GM18870 (cell line): ENCODE measurements around the gene KCNJ5.
A peak's percentile ranks its signal among the peaks of the same experiment; 100 is the strongest.

ENCODE experiments used
- ATAC-seq: cut with Tn5 transposase; IDR thresholded peaks from one replicate; pipeline ENCODE4 v1.9.1; 2021; ENCODE audit warnings: moderate library complexity; ENCODE audit not compliant: unreplicated experiment

Gene KCNJ5

DNA sequence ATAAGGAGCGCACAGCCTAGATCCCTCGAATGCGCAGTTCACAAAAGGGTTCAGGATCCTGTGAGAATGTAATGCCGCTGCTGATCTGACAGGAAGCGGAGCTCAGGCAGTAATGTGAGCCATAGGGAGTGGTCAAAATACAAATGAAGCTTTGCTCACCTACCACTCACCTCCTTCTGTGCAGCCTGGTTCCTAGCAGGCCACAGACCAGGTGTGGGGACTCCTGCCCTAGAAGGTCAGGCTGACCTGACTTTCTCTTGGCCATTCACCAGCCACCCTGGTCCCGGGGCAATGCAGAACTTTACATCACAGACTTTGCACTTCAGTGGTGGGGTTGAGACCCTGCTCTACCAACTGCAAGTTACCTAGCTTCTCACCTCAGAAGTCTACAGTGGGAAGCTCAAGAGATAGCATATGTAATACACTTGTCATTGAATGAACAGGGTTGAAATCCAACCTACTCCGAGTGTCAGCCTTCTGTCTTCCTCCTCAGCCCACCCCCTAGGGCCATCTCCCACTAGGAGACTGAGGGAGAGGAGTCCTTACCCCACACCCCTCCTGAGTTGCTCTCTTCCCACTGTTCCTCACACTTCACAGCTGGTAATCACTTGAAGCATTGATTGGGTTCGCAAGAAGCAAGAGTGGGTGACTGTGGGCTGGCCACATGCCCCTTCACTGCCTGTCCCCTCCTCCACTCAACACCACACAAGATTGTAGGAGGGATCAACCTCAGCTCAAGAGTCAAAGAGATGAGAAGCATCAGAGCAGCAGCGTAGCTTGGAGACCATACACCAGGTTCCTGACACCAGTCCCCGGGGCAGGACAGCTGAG, 22.1 kb upstream of the KCNJ5 start:
- ATAC-seq = no peak

DNA sequence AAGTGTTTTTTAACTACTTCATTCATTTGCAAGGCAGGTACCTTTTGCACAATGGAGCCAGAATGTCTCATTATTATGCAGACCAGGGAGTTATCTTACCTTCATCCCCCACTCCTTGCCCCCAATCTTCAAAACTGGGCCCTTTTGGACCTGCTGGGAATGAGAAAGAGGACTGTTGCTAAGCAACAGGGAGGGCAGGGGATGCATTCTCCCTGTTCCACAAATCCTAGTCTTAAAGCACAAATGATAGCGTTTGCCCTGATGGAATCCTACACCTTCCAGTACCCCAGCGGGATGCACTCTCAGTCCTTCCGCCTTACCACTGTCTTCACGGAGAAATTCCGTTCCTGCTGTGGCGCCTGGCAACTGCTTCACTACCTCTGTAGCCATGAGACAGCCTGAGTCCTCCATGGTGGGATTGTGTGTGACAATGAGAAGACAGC, 20.0 kb upstream of the KCNJ5 start:
- no peak for ATAC-seq

- ATAC-seq = no peak
Observed at GRCh38 chr11:128872094-128872493, 19.1 kb upstream of the KCNJ5 start.

GRCh38 chr11:128872594-128872993, 18.6 kb upstream of the KCNJ5 start:
- no peak for ATAC-seq

GRCh38 chr11:128874427-128874826, 16.7 kb upstream of the KCNJ5 start:
- no peak for ATAC-seq

GRCh38 chr11:128876133-128876650, 15.0 kb upstream of the KCNJ5 start:
- ATAC-seq = no peak

DNA sequence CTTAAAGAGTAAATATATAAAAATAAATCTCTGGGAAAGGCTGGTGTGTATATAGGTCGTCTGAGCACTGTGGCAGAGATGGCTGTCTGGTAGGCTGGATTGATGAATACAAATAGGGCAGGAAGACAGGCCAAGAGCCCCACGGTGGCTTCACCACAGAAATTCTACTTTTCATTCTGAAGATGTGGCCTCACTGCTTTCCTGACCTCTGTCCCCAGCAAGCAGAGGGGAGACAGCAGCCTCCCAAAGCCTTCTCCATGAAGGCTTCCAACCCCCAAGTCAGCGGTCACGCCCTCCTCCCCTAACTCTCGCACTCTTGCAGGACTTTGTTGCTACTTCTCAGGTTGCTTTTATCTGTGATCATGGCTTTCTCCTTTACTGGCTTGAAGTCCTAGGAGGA, 13.4 kb upstream of the KCNJ5 start:
- no peak for ATAC-seq

DNA sequence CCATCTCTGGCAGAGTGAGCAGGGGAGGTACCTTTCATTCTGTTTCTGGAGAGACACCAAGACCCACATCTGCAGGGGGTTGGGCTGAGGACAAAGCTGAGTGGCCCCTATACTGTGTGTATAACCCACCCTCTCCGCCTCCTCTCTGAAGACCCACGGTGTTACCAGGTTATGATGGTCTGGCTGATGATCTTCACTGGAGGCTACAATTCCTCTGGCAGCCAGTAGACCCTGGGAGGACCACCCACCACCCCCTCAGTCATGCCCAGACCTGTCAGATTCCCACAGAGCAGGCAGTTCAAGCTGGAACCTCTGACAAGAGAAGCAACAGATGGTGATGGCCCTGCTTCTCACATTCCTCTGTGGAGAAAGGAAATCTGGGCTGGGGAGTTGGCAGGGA, 12.7 kb upstream of the KCNJ5 start:
- ATAC-seq = no peak

- no peak for ATAC-seq
Observed at GRCh38 chr11:128879817-128880216, 11.3 kb upstream of the KCNJ5 start.

GRCh38 chr11:128881221-128881620, 9.9 kb upstream of the KCNJ5 start:
- no peak for ATAC-seq

GRCh38 chr11:128882451-128882850, 8.7 kb upstream of the KCNJ5 start:
- no peak for ATAC-seq

- no peak for ATAC-seq
Observed at GRCh38 chr11:128884054-128884453, 7.1 kb upstream of the KCNJ5 start.

GRCh38 chr11:128884703-128885338, 6.3 kb upstream of the KCNJ5 start:
- ATAC-seq = peak; percentile 88

DNA sequence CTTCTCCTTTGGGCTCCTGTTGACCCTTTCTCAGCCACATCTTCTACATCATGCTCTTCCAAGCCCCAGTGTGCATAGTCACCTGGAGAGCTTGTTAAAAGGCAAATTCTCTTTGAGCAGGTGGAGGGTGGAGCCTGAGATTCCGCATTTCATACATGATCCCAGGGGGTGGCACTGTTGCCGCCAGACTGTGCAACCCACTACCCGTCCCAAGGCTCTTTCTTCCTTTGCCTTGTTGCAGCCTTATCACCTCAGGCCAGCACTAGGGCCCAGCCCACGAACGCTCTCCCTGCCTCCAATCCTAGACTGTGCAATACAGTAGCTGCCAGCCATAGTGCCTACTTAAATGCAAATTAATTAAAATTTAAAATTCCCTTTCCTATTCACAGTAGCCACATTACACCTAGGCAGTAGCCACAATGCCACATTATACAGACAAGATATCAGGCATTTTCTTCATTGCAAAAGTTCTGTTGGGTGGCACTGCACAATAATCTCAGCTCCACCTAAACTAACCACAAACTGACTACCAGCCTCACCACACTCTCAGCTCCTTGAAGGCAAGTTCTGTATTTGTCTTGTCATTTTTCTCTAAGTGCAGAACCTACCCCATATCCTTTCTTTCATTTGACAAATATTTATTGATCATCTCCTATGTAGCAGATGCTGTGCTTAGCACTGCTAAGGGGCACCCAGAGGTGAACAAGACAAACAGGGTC, 4.6 kb upstream of the KCNJ5 start:
- no peak for ATAC-seq

DNA sequence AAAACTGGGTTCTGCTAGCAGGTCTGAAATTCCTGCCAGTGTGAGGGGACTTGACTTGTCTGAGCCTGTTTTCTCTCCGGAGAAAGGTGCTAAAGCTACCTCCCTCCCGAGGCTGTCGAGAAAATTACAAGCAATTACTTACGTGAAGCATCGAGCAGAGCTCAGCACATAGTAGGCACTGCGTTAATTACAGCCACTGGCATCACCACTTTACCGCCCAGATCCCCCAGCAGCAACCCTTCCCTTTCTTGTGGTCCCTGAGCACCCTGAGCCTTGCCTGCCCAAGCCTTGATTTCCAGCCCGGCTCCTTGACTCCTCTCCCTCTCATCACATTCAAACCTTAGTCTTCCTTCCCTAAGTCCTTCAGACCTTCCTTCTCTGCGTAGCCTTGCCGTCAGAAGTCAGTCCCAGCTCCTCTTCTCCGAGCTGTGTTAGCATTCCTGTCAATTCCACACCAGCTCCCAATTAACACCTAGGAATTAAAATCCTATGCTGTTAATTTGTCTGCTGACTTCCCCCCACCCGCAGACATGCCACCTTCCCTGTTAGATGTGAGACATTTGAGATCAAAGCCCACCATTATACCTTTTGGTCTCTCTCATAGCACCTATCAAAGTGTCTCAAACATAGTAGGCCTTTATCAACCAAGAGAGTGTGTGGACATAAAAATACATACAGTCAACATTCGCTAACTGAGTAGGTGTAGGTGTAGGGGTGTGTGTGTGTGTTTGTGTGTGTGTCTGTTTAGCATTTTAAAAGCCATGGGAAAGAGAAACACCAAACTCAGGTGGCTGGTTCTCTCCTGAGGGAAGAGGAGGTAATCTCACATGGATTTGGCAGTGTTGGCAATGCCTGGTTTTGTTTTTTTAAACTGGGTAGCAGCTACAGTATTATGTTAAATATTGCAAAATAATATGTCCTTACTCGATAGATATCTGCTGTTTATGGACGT, 2.8 kb upstream of the KCNJ5 start:
- no peak for ATAC-seq

- no peak for ATAC-seq
Observed at GRCh38 chr11:128889657-128890213, 1.4 kb upstream of the KCNJ5 start.

- no peak for ATAC-seq
Observed at GRCh38 chr11:128890216-128890542, 977 bp upstream of the KCNJ5 start.

- ATAC-seq = no peak
Observed at GRCh38 chr11:128891913-128892398, 800 bp downstream of the KCNJ5 start.

DNA sequence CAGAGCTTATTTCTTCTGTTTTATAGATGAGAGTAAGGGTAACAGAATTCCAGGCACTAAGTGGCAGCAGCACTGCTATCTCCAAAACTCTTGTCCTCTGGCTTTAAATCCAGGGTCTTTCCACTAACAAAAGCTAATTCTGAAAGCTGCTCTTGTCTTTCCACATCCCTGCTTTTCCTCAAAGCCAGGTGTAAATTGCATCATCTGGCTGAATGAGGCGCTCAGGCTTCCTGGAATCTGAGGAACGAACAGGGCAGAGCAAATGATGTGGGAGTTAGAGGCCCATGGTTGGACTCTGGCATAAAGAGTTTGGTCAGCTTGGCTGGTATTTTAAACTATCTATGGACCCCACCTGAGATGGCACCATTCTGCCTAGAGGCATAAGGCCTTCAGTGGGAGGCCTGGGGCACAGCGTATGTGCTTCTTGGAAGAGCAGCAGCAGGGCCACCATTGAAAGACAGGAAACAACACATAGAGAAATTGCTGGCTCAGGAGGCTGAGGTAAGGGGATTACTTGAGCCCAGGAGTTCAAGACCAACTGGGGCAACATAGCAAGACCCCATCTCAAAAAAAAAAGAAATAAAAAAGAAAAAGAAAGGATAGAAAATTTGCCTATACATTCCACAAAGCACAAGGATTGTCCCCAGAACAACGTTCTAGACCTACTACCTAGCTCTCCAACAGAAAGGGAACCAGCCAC, 1.9 kb downstream of the KCNJ5 start:
- no peak for ATAC-seq
